ENCODE measurements around the gene ATP6V0E2.

DNA sequence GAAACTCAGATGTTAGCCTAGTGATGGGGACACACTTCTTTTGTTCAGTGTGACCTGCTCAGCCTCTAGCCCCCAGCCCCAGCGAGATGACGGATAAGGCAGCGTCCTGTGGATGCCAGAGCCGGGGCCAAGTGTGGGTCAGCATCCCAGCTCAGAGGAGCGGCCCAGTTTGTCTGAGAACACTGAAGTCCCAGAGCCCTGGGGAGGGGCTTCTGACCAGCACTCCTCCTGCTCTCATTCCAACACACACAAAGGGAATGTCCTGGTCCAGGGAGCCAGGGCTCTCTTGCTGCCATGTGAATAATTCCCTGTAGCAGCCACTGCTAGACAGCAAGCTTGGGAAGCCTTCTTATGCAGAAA is 4.5 kb upstream of the ATP6V0E2 start:
- TF ChIP-seq EZH2 (IDR thresholded peaks at IDR 0.05; ENCODE audit: borderline replicate concordance, low read length): no peak
- TF ChIP-seq CTCF (IDR thresholded peaks at IDR 0.05; ENCODE audit: low read length): no peak

Measured in OCI-LY1 (cell line).